Colonic mucosa (tissue), 4 donors: ENCODE results near the gene UBE2F. TPM values are rescaled to one million over a fixed set of nuclear protein-coding genes. Genes with fewer than 3 reads are reported as not detected.

Source experiments
- DNase-seq: peaks from one replicate; pipeline ENCODE4 v3.0.0-alpha.2; 2020
- H3K27ac ChIP-seq: fragments of 200-600 bp; one replicate; pipeline ENCODE4 v1.8.0; 2021
- H3K27me3 ChIP-seq: fragments of 200-600 bp; one replicate; pipeline ENCODE4 v1.8.0; 2021
- H3K36me3 ChIP-seq: fragments of 200-600 bp; one replicate; pipeline ENCODE4 v1.8.0; 2021
- H3K4me1 ChIP-seq: fragments of 200-600 bp; one replicate; pipeline ENCODE4 v1.8.0; 2021; ENCODE audit warnings: mild to moderate bottlenecking
- H3K4me3 ChIP-seq: fragments of 200-600 bp; one replicate; pipeline ENCODE4 v1.8.0; 2021
- H3K9ac ChIP-seq, 2 donors: one replicate each; pipeline ENCODE4 v1.7.0; 2013; ENCODE audit warnings: control low read depth in 2 of 2, low read depth in 2 of 2, low read length in 2 of 2
- H3K9me3 ChIP-seq: fragments of 200-600 bp; one replicate; pipeline ENCODE4 v1.8.0; 2021
- intact Hi-C: fragments of 100-400 bp; cut with DNase I; formaldehyde crosslinking; loops from one replicate; pipeline ENCODE4 v1.14.1; 2022
- total RNA-seq, 2 donors: library from RNA; stranded (reverse); fragmentation: NEBNext Ultra II Directional in 1 of 2; extraction: Animal tissue kit (Norgen Biotek cat#: 25700) in 1 of 2; gene quantifications; one replicate each; pipeline ENCODE4 v1.2.1, GENCODE V29; 2021
- TF ChIP-seq, protein P1 (sequence below): fragments of 200-600 bp; IDR thresholded peaks from one replicate; pipeline ENCODE4 v1.8.0; 2022; ENCODE audit warnings: antibody characterized with exemption, mild to moderate bottlenecking
- donor health status: healthy.
- donor health status: DM: no; HTN: no; CAD: no.
- donor health status: DM: no; HTN: no; CAD: no.

The UBE2F gene
- total RNA-seq, 2 donors from 2014 or later, result 51.8 to 54.7 TPM

DNA sequence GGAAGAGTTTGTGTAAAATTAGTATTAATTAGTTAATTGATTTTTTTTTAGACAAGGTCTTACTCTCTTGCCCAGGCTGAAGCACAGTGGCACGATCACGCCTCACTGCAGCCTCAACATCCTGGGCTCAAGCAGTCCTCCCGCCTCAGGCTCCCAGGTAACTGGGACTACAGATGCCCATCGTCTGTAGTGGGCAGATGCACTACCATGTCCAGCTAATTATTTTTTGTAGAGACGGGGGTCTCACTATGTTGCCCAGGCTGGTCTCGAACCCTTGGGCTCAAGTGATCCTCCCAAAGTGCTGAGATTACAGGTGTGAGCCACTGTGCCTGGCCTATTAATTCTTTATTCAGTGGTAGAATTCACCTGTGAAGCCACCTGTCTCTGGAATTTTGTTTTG lies 41.1 kb downstream of the UBE2F start:
- Histone ChIP-seq H3K9ac (no peak overlapping the region), H3K4me3 (no peak overlapping the region), H3K27ac (no peak overlapping the region), H3K4me1 (no peaks in the 10 kb centered on the region), H3K9me3 (no peaks in the 10 kb centered on the region), H3K27me3 (no peaks in the 10 kb centered on the region), H3K36me3 (no peaks in the 10 kb centered on the region)
- TF ChIP-seq, protein P1, sequence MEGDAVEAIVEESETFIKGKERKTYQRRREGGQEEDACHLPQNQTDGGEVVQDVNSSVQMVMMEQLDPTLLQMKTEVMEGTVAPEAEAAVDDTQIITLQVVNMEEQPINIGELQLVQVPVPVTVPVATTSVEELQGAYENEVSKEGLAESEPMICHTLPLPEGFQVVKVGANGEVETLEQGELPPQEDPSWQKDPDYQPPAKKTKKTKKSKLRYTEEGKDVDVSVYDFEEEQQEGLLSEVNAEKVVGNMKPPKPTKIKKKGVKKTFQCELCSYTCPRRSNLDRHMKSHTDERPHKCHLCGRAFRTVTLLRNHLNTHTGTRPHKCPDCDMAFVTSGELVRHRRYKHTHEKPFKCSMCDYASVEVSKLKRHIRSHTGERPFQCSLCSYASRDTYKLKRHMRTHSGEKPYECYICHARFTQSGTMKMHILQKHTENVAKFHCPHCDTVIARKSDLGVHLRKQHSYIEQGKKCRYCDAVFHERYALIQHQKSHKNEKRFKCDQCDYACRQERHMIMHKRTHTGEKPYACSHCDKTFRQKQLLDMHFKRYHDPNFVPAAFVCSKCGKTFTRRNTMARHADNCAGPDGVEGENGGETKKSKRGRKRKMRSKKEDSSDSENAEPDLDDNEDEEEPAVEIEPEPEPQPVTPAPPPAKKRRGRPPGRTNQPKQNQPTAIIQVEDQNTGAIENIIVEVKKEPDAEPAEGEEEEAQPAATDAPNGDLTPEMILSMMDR, result no peak
- intact Hi-C loops, result no loop called here
- no peak for DNase-seq

DNA sequence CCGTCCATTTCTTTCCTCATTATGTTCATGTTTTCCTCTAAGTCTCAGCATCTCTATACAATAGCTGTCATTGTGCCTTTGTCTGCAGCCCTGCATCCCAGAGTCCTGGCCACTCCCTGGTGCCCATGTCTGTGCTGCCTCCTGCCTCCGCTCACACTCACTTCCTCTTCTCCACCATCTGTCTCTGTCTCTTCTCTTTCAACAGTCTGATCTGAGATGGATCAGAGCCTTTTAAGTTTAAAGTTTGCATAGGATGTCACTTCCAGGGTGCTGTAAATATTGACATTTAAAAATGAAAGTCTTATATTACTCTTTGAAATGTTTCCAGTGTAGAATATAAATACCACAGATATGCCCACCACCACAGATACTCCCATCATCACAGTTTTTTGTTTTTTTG lies 42.7 kb downstream of the UBE2F start:
- no peak for DNase-seq
- TF ChIP-seq, protein P1, result no peak
- no peaks in the 10 kb centered on the region for H3K36me3 ChIP-seq

DNA sequence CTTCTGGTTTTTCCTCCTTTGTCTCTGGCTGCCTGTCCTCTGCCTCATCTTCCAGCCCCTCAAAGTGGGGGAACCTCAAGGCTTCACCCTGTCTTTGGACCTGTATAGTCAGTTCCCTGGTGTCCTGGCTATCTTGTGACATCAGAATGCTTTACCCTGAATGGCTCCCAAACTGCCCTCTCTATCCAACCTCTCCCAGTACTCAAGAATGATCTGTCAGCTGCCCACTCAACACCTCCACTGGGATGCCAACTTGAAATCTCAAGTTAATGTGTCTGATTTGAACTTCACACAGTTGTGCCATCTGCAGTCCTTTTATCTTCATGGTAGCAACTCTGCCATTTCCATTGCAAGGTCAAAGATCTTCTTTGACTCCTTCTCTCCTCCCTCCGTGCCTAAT lies 43.8 kb downstream of the UBE2F start:
- intact Hi-C loops, result no loop called here
- no peak for DNase-seq
- no peak overlapping the region for H3K27ac ChIP-seq

More for the DNA sequence above, 42.7 kb downstream of the UBE2F start:
- Histone ChIP-seq H3K27me3 (no peaks in the 10 kb centered on the region), H3K9ac (no peak overlapping the region), H3K4me1 (no peaks in the 10 kb centered on the region), H3K4me3 (no peak overlapping the region), H3K27ac (no peak overlapping the region), H3K9me3 (no peaks in the 10 kb centered on the region)
- intact Hi-C loops, result no loop called here

DNA sequence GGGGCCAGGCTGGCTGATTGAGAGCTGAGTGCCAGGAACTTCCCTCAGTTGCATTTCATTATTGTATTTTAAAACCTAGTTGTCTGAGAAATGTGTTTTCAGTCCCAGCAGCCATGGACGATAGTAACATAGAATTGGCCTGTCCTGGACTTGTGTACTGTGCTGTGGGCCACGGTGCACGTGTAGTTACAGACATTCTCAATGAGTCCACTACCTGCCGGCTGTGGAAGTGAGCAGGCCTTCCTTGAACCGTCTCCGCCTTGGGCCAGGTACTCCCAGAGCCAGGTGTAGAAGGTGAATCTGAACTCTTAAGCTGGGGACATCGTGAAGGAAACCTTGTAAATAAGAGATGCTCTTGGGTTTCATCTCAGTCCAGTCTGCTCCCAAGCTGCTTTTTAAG lies 47.0 kb downstream of the UBE2F start:
- H3K27me3 ChIP-seq, result no peaks in the 10 kb centered on the region
- DNase-seq, result no peak
- H3K9ac ChIP-seq, result no peak overlapping the region
- H3K36me3 ChIP-seq, result no peaks in the 10 kb centered on the region
- no peaks in the 10 kb centered on the region for H3K9me3 ChIP-seq
- H3K27ac ChIP-seq, result no peak overlapping the region
- no peak overlapping the region for H3K4me3 ChIP-seq
- intact Hi-C loops, result no loop called here
- no peaks in the 10 kb centered on the region for H3K4me1 ChIP-seq
- TF ChIP-seq, protein P1, result no peak

More for the DNA sequence above, 43.8 kb downstream of the UBE2F start:
- H3K36me3 ChIP-seq, result no peaks in the 10 kb centered on the region
- TF ChIP-seq, protein P1, result no peak
- no peaks in the 10 kb centered on the region for H3K4me1 ChIP-seq
- no peaks in the 10 kb centered on the region for H3K27me3 ChIP-seq
- H3K9ac ChIP-seq, result no peak overlapping the region
- H3K4me3 ChIP-seq, result no peak overlapping the region
- H3K9me3 ChIP-seq, result no peaks in the 10 kb centered on the region

DNA sequence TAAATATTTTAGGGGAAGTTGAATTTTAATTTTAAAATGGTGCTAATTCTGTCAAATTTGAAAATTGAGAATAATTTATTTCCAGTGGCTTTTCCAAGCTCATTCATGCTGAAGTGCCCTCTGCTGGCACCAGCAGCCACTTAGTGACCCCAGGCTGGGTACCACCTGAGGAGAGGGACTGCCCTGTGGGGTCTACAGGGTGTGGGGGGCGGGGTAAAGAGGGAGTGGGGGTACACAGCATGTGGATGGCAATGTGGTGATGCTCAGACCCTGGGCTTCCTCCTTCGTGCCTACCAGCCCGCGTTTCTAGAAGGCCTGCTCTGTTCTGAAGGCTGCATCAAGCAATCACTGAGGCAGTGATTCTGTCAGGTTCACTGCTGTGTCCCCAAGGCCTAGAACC lies 48.9 kb downstream of the UBE2F start:
- TF ChIP-seq, protein P1, result no peak
- DNase-seq, result no peak

DNA sequence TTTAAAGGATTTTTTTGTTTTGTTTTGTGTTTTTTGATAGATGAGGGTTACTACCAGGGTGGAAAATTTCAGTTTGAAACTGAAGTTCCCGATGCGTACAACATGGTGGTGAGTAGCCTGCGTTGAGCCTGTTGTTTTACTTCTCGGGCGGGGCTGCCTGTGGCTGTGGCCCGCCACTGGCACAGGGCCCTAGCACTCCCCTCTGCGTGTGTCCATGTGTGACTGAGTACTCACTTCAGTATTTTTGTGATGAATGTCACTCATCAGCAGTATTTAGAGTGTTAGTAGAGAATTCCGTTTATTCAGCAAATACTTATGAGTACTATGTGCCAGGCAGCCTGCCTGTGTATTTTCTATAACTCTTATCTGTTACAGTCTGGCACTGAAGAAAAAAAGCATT lies 49.7 kb downstream of the UBE2F start:
- Histone ChIP-seq H3K4me3 (no peak overlapping the region), H3K4me1 (no peaks in the 10 kb centered on the region), H3K9ac (no peak overlapping the region), H3K9me3 (no peaks in the 10 kb centered on the region), H3K36me3 (no peaks in the 10 kb centered on the region), H3K27me3 (no peaks in the 10 kb centered on the region), H3K27ac (no peak overlapping the region)
- TF ChIP-seq, protein P1, result no peak
- no peak for DNase-seq
- intact Hi-C loops, result no loop called here

More for the DNA sequence above, 48.9 kb downstream of the UBE2F start:
- H3K9ac ChIP-seq, result no peak overlapping the region
- no peaks in the 10 kb centered on the region for H3K27me3 ChIP-seq
- no peaks in the 10 kb centered on the region for H3K9me3 ChIP-seq
- intact Hi-C loops, result no loop called here
- H3K36me3 ChIP-seq, result no peaks in the 10 kb centered on the region
- H3K4me1 ChIP-seq, result no peaks in the 10 kb centered on the region
- no peak overlapping the region for H3K4me3 ChIP-seq
- H3K27ac ChIP-seq, result no peak overlapping the region
